Lower leg skin (tissue), 3 donors: Measurements from ENCODE around the gene LAMTOR1.

Experiments used
- POLR2A ChIP-seq, 2 donors: fragments of 450-650 bp; IDR thresholded peaks; one replicate each; pipeline ENCODE4 v1.6.1; 2016 to 2017; ENCODE audit warnings: antibody characterized with exemption in 2 of 2, mild to moderate bottlenecking in 1 of 2, moderate library complexity in 1 of 2
- TF ChIP-seq, protein P1 (sequence below), 3 donors: fragments of 450-650 bp; IDR thresholded peaks; one replicate each; pipeline ENCODE4 v1.5.1; 2016; ENCODE audit warnings: antibody characterized with exemption in 3 of 3, mild to moderate bottlenecking in 3 of 3, moderate library complexity in 2 of 3

- TF ChIP-seq, protein P1, sequence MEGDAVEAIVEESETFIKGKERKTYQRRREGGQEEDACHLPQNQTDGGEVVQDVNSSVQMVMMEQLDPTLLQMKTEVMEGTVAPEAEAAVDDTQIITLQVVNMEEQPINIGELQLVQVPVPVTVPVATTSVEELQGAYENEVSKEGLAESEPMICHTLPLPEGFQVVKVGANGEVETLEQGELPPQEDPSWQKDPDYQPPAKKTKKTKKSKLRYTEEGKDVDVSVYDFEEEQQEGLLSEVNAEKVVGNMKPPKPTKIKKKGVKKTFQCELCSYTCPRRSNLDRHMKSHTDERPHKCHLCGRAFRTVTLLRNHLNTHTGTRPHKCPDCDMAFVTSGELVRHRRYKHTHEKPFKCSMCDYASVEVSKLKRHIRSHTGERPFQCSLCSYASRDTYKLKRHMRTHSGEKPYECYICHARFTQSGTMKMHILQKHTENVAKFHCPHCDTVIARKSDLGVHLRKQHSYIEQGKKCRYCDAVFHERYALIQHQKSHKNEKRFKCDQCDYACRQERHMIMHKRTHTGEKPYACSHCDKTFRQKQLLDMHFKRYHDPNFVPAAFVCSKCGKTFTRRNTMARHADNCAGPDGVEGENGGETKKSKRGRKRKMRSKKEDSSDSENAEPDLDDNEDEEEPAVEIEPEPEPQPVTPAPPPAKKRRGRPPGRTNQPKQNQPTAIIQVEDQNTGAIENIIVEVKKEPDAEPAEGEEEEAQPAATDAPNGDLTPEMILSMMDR (IDR thresholded peaks at IDR 0.05), result no peak
- no peak for TF ChIP-seq POLR2A (IDR thresholded peaks at IDR 0.05)
Measured at GRCh38 chr11:72120930-72121329, 17.8 kb upstream of the LAMTOR1 start.
